Heart left ventricle (tissue), 16 donors: ENCODE data around the gene ACP7. TPM values are rescaled to one million over a fixed set of nuclear protein-coding genes. Genes with fewer than 3 reads are reported as not detected.

Experiments used
- ATAC-seq, 4 donors: fragments of 200-7000 bp; cut with Tn5 transposase; one replicate each; pipeline ENCODE4 v1.9.1; 2020 to 2022; ENCODE audit warnings: moderate library complexity in 4 of 4, mild to moderate bottlenecking in 3 of 4, moderate number of reproducible peaks in 1 of 4
- DNase-seq, 5 donors: peaks; one replicate each; pipeline ENCODE4 v3.0.0-alpha.2; 2020
- H3K27ac ChIP-seq, 12 donors: fragments of 200-600 bp; sonication (generic) in 4 of 12; one replicate each; pipeline versions ENCODE4 v1.5.0 to v1.8.0; 2016 to 2022; ENCODE audit warnings: mild to moderate bottlenecking in 2 of 12
- H3K27me3 ChIP-seq, 9 donors: fragments of 200-600 bp; sonication (generic) in 2 of 9; one replicate each; pipeline versions ENCODE4 v1.5.1 to v1.8.0; 2016 to 2022; ENCODE audit warnings: mild to moderate bottlenecking in 3 of 9
- H3K36me3 ChIP-seq, 9 donors: fragments of 200-600 bp; sonication (generic) in 2 of 9; one replicate each; pipeline versions ENCODE4 v1.5.0 to v1.8.0; 2018 to 2022; ENCODE audit warnings: mild to moderate bottlenecking in 2 of 9
- H3K4me1 ChIP-seq, 12 donors: fragments of 200-600 bp; sonication (generic) in 4 of 12; one replicate each; pipeline versions ENCODE4 v1.5.0 to v1.8.0; 2016 to 2022; ENCODE audit warnings: mild to moderate bottlenecking in 3 of 12
- H3K4me3 ChIP-seq, 12 donors: fragments of 200-600 bp; sonication (generic) in 4 of 12; one replicate each; pipeline versions ENCODE4 v1.5.0 to v1.8.0; 2017 to 2022; ENCODE audit warnings: mild to moderate bottlenecking in 9 of 12, moderate library complexity in 4 of 12
- H3K9me3 ChIP-seq, 12 donors: fragments of 200-600 bp; sonication (generic) in 4 of 12; one replicate each; pipeline versions ENCODE4 v1.5.0 to v1.8.0; 2016 to 2022; ENCODE audit warnings: mild to moderate bottlenecking in 1 of 12
- CTCF ChIP-seq, 12 donors: fragments of 200-600 bp; sonication (generic) in 4 of 12; IDR thresholded peaks; one replicate each; pipeline versions ENCODE4 v1.5.0 to v1.8.0; 2018 to 2022; ENCODE audit warnings: antibody characterized with exemption in 12 of 12, mild to moderate bottlenecking in 5 of 12
- POLR2A ChIP-seq, 2 donors: fragments of 450-650 bp; IDR thresholded peaks; one replicate each; pipeline ENCODE4 v1.6.1; 2017; ENCODE audit warnings: antibody characterized with exemption in 2 of 2, mild to moderate bottlenecking in 2 of 2, moderate library complexity in 2 of 2
- WGBS, 4 donors: extraction: QIAGEN DNeasy Blood & Tissue Kit in 2 of 4; methylation state at CpG; one replicate each; pipeline versions ENCODE4 v1.1.5 to v1.1.7; 2013 to 2018; 5-methylcytosine and 5-hydroxymethylcytosine counted together
- intact Hi-C, 10 donors: fragments of 100-400 bp; cut with DNase I; formaldehyde crosslinking; loops; one replicate each; pipeline versions ENCODE4 v1.11.1 to v1.14.2; 2022
- polyA plus RNA-seq, 2 donors: library from polyadenylated mRNA; stranded (reverse); fragments of 200-250 nt; gene quantifications; one replicate each; pipeline ENCODE4 v1.2.3, GENCODE V29; 2013
- total RNA-seq, 9 donors: library from RNA; depleted of rRNA in 2 of 9; stranded (reverse); fragments of >200 nt in 2 of 9; fragmentation: NEBNext Ultra II Directional in 3 of 9; extraction: Animal tissue kit (Norgen Biotek cat#: 25700) in 3 of 9; gene quantifications; one replicate each; pipeline versions ENCODE4 v1.1.0 to v1.2.4, GENCODE V29; 2016 to 2023
- donor health status: ischemic (EF 13 %, LVEDD 7.1; RV severe dilation, severe dysfunction).
- donor health status: healthy with polysubstance abuse.
- donor health status: DM: no; HTN: yes; CAD: no.
- donor health status: DM: no; HTN: no; CAD: no.
- donor health status: ischemic (EF 25% LVEDD 6.9; RV normal size, moderate dysfunction).
- donor health status: ischemic (EF 25% LVEDD 5.7; RV mildly dilated, moderate dysfunction).
- donor health status: healthy.
- donor health status: DM: yes; HTN: yes; CAD: no.
- donor health status: ischemic (EF 35%, LVEDD 5.7; RV mildly dilated, moderate dysfunction).
- donor health status: nonischemic (EF 11% LVEDD 7.7; RV severe dilation, severe dysfunction).
- donor health status: DM: yes; HTN: yes; CAD: no.
- donor health status: PGD.
- donor health status: ischemic (EF 29% LVEDD 5.4; RV normal size, mild dysfunction).
- donor health status: nonischemic (EF 23%, LVEDD 6.1; RV moderate dilation, normal function).

Gene ACP7
- total and polyA plus RNA-seq, 11 donors, result not detected

GRCh38 chr19:39157275-39157996 lies 73.3 kb downstream of the ACP7 start:
- no peak for TF ChIP-seq POLR2A (IDR thresholded peaks at IDR 0.05)
- no peak for TF ChIP-seq CTCF (IDR thresholded peaks at IDR 0.05)
- Histone ChIP-seq H3K9me3 (no peaks in the 10 kb centered on the region), H3K4me1 (peaks cover 0 to 38% (median 15%) of the 10 kb centered on the region in 12 donors), H3K27ac (no peak overlapping the region), H3K36me3 (no peaks in the 10 kb centered on the region), H3K27me3 (no peaks in the 10 kb centered on the region), H3K4me3 (no peak overlapping the region)
- DNase-seq (no peak), ATAC-seq (no peak)
- intact Hi-C loops, result no loop called here
- 73 to 79% (median 75%) methylated on average over 21 to 23 of the region's 23 CpGs for WGBS, 4 donors

DNA sequence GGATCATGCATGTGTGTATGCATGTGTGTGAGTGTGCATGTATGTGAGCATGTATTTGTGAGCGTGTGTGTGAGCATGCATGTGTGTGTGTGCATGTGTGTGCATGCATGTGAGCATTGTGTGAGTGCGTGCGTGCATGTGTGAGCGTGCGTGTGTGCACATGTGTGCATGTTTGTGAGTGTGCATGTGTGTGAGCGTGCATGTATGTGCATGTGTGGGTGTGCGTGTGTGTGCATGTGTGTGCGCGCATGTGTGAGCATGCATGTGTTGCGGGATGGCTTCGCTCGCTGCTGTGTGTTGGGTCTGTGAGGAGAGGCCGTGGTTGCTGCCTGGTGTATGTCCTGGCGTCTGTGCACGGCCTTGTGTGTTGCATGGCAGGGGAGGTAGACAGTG lies 73.8 kb downstream of the ACP7 start:
- 93 to 97% (median 93%) methylated on average over 15 of the region's 15 CpGs for WGBS, 4 donors
- peaks cover 0 to 38% (median 15%) of the 10 kb centered on the region in 12 donors for H3K4me1 ChIP-seq

DNA sequence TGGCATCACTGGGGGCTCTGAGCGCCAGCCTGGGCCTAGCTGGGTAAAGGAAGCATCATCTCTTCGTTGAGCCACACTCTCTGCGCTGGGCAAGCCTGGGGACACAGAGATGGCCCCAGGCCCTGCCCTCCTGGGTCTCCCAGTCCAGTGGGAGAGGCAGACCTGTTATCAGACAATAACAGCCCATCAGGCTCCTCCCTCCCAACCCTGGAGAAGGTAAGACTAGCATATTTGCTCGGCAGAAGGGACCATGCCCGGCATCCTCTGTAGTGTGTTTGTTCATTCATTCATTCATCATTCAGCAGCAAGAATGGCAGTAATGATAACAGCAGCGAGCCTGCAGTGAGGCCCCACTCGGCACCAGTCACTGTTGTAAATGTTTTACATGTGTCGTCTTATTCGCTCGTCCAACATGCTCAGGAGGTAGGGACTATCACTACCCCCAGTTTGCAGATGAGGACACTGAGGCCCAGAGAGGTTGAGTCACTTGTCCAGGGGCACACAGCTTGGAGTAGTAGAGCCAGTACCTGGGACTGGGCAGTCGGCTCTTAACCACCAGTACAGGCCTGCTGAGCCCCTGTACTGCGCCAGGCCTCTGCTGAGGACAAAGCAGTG lies 74.6 kb downstream of the ACP7 start:
- intact Hi-C loops, result no loop called here
- ATAC-seq, result no peak
- Histone ChIP-seq H3K9me3 (no peaks in the 10 kb centered on the region), H3K4me1 (peaks cover 0 to 38% (median 15%) of the 10 kb centered on the region in 12 donors), H3K36me3 (no peaks in the 10 kb centered on the region), H3K27ac (no peak overlapping the region), H3K4me3 (no peak overlapping the region), H3K27me3 (no peaks in the 10 kb centered on the region)
- DNase-seq, result no peak
- WGBS, 4 donors, result 86 to 88% (median 87%) methylated on average over 12 of the region's 12 CpGs
- no peak for TF ChIP-seq POLR2A (IDR thresholded peaks at IDR 0.05)
- TF ChIP-seq CTCF (IDR thresholded peaks at IDR 0.05), result no peak

More for the DNA sequence above, 73.8 kb downstream of the ACP7 start:
- DNase-seq (no peak), ATAC-seq (no peak)
- TF ChIP-seq POLR2A (IDR thresholded peaks at IDR 0.05) (no peak), CTCF (IDR thresholded peaks at IDR 0.05) (no peak)
- Histone ChIP-seq H3K9me3 (no peaks in the 10 kb centered on the region), H3K27ac (no peak overlapping the region), H3K27me3 (no peaks in the 10 kb centered on the region), H3K36me3 (no peaks in the 10 kb centered on the region), H3K4me3 (no peak overlapping the region)
- intact Hi-C loops, result no loop called here

- no peaks in the 10 kb centered on the region for H3K27me3 ChIP-seq
- H3K36me3 ChIP-seq, result no peaks in the 10 kb centered on the region
- no peak overlapping the region for H3K4me3 ChIP-seq
- H3K9me3 ChIP-seq, result no peaks in the 10 kb centered on the region
- TF ChIP-seq POLR2A (IDR thresholded peaks at IDR 0.05) (no peak), CTCF (IDR thresholded peaks at IDR 0.05) (no peak)
- H3K4me1 ChIP-seq, result peaks cover 0 to 38% (median 15%) of the 10 kb centered on the region in 12 donors
- intact Hi-C loops, result no loop called here
- peak overlapping the region in 1 of 12 donors; percentile 61 for H3K27ac ChIP-seq
- peak in 3 of 4 donors; percentile 37 to 63 (median 59) for ATAC-seq
- 48 to 66% (median 65%) methylated on average over 8 of the region's 8 CpGs for WGBS, 4 donors
- DNase-seq, result no peak
Measured at GRCh38 chr19:39160523-39160861, 76.3 kb downstream of the ACP7 start.

Other genes starting within 250 kb of the ACP7 start
- 100 to 1,000 TPM in 8 of 9 donors, 10 to 100 TPM in 1; 93.6 to 256 (median 165) TPM for gene HNRNPL, start 234.4 kb upstream of the ACP7 start, total RNA-seq
- 100 to 1,000 TPM; 103 to 142 TPM for gene HNRNPL, start 234.4 kb upstream of the ACP7 start, polyA plus RNA-seq
- 1 to 10 TPM; 1.6 to 5.7 (median 3.3) TPM for gene RINL, start 206.1 kb upstream of the ACP7 start, total RNA-seq
- 10 to 100 TPM in 1 of 2 donors, 1 to 10 TPM in 1; 5.6 to 11.3 TPM for gene RINL, start 206.1 kb upstream of the ACP7 start, polyA plus RNA-seq
- 100 to 1,000 TPM in 2 of 9 donors, 10 to 100 TPM in 7; 58.3 to 158 (median 62.4) TPM for gene SIRT2, start 184.8 kb upstream of the ACP7 start, total RNA-seq
- 100 to 1,000 TPM in 1 of 2 donors, 10 to 100 TPM in 1; 51.0 to 104 TPM for gene SIRT2, start 184.8 kb upstream of the ACP7 start, polyA plus RNA-seq
- gene NFKBIB, start 184.4 kb upstream of the ACP7 start, total RNA-seq, result 10 to 100 TPM; 17.2 to 38.6 (median 22.2) TPM
- gene NFKBIB, start 184.4 kb upstream of the ACP7 start, polyA plus RNA-seq, result 10 to 100 TPM; 35.0 to 90.4 TPM
- gene CCER2, start 172.2 kb upstream of the ACP7 start, total RNA-seq, result under 1 TPM in 2 of 9 donors, not detected in 7; 0.35 to 0.58 TPM
- gene CCER2, start 172.2 kb upstream of the ACP7 start, polyA plus RNA-seq, result under 1 TPM in 1 of 2 donors, not detected in 1; 0.42 TPM
- 10 to 100 TPM in 8 of 9 donors, 1 to 10 TPM in 1; 9.0 to 29.1 (median 16.7) TPM for gene SARS2, start 153.6 kb upstream of the ACP7 start, total RNA-seq
- gene SARS2, start 153.6 kb upstream of the ACP7 start, polyA plus RNA-seq, result 10 to 100 TPM in 1 of 2 donors, 1 to 10 TPM in 1; 10.0 to 26.4 TPM
- gene MRPS12, start 153.4 kb upstream of the ACP7 start, total RNA-seq, result 10 to 100 TPM; 45.7 to 67.9 (median 52.6) TPM
- 100 to 1,000 TPM in 1 of 2 donors, 10 to 100 TPM in 1; 54.4 to 115 TPM for gene MRPS12, start 153.4 kb upstream of the ACP7 start, polyA plus RNA-seq
- gene FBXO17, start 108.6 kb upstream of the ACP7 start, total RNA-seq, result 1 to 10 TPM; 1.4 to 4.9 (median 2.5) TPM
- gene FBXO17, start 108.6 kb upstream of the ACP7 start, polyA plus RNA-seq, result 1 to 10 TPM; 1.2 to 2.4 TPM
- 10 to 100 TPM in 7 of 9 donors, 1 to 10 TPM in 2; 4.2 to 38.3 (median 23.2) TPM for gene FBXO27, start 51.8 kb upstream of the ACP7 start, total RNA-seq
- 1 to 10 TPM; 4.0 to 8.6 TPM for gene FBXO27, start 51.8 kb upstream of the ACP7 start, polyA plus RNA-seq
- gene PAK4, start 41.4 kb downstream of the ACP7 start, total RNA-seq, result 10 to 100 TPM; 11.5 to 22.1 (median 16.2) TPM
- gene PAK4, start 41.4 kb downstream of the ACP7 start, polyA plus RNA-seq, result 10 to 100 TPM in 1 of 2 donors, 1 to 10 TPM in 1; 9.5 to 25.8 TPM
- gene NCCRP1, start 112.6 kb downstream of the ACP7 start, total RNA-seq, result under 1 TPM in 1 of 9 donors, not detected in 8; 0.16 TPM
- gene NCCRP1, start 112.6 kb downstream of the ACP7 start, polyA plus RNA-seq, result not detected
- gene SYCN, start 119.9 kb downstream of the ACP7 start, total RNA-seq, result under 1 TPM in 1 of 9 donors, not detected in 8; 0.77 TPM
- gene SYCN, start 119.9 kb downstream of the ACP7 start, polyA plus RNA-seq, result not detected
- gene IFNL3, start 160.6 kb downstream of the ACP7 start, total RNA-seq, result not detected
- gene IFNL3, start 160.6 kb downstream of the ACP7 start, polyA plus RNA-seq, result not detected
- not detected for gene IFNL4, start 164.5 kb downstream of the ACP7 start, total RNA-seq
- gene IFNL4, start 164.5 kb downstream of the ACP7 start, polyA plus RNA-seq, result not detected
- not detected for gene IFNL2, start 184.0 kb downstream of the ACP7 start, total RNA-seq
- gene IFNL2, start 184.0 kb downstream of the ACP7 start, polyA plus RNA-seq, result not detected
- not detected for gene IFNL1, start 212.0 kb downstream of the ACP7 start, total RNA-seq
- not detected for gene IFNL1, start 212.0 kb downstream of the ACP7 start, polyA plus RNA-seq
- under 1 TPM in 8 of 9 donors, not detected in 1; 0.09 to 0.50 (median 0.28) TPM for gene LRFN1, start 236.5 kb downstream of the ACP7 start, total RNA-seq
- gene LRFN1, start 236.5 kb downstream of the ACP7 start, polyA plus RNA-seq, result under 1 TPM; 0.14 to 0.34 TPM